ENCODE data around the gene AWAT2.
"Not testable (repeated sequence)": the region's sequence is repeated elsewhere in the genome, so short reads cannot be mapped to it uniquely, and the experiment has no call there.

Gene AWAT2

DNA sequence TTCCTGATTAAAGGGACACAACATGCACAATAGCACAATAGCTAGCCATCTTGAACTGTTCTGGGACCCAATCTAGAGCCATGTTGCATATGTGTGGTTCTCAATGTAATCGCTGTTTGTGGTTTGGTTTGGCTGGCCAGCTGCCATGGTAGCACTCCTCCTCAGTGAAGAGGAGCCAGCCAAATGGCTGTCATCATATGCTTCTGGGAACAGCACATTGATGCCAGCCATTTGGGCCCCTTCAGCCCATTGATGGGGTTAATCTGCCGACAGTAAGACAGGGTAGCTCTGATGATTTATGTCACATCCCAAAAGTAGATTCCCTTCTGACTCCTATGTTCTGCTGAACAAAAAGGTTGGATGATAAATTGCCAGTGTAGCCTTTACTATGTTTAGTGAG is 48.5 kb downstream of the AWAT2 start:
- DNase-seq (ENCODE audit: low spot score): no peak

DNA sequence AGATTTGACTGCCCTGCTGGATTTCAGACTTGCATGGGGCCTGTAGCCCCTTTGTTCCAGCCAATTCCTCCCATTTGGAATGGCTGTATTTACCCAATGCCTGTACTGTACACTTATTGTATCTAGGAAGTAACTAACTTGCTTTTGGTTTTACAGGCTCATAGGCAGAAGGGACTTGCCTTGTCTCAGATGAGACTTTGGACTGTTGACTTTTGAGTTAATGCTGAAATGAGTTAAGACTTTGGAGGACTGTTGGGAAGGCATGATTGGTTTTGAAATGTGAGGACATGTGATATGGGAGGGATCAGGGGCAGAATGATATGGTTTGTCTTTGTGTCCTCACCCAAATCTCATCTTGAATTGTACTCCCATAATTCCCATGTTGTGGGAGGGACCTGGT is 51.4 kb downstream of the AWAT2 start:
- not testable (repeated sequence) for DNase-seq (ENCODE audit: low spot score)

DNA sequence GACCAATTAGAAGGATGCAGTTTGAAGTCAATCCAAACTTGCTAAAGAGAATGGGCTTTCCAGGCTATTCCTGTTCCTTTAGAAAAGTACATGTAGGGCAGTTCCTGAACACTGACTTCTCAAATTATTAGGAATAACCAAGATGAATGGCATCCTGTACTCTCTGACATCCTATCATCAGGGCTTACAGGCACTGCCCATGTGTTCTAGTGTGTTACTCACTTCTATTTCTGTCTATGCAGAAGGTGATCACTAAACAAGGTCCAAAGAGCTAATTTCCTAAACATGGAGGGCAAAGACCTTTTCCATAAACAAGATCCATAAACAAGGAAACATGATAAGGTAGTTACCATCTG is 53.6 kb downstream of the AWAT2 start:
- DNase-seq (ENCODE audit: low spot score): no peak

DNA sequence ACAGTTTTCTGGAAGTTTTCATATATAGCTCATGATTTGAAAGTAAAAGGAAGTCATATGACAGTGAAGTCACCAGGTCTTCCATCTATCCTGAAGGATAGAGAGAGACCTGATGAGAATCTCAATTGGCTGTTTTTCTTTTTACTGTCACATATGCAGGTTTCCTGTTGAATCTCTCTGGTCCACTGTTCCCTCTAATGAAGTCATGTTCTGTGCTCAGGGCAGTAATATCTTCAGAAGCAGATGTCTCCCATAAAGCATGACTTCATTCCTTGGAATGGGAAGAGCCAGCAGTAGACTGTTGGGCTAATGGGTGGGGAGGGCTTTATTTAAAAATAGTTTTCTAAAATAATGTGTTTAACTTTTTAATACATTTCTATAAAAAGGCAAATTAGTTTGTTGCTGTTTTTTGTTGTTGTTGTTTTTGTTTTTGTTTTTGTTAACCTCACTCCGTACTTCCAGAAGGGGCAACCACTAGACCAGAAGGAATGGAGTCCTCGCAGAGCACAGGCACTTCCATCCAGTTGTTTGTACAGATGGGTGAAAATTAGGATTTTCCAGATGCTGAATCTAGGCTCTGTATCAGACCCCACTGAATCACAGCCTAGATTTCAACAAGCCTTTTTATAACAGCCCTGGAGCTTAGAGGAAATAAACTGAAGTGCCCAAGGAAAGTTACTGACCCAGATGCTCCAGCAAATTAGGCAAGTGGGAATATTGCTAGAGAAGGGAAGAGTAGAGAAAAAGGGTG is 54.2 kb downstream of the AWAT2 start:
- no peak for DNase-seq (ENCODE audit: low spot score)

DNA sequence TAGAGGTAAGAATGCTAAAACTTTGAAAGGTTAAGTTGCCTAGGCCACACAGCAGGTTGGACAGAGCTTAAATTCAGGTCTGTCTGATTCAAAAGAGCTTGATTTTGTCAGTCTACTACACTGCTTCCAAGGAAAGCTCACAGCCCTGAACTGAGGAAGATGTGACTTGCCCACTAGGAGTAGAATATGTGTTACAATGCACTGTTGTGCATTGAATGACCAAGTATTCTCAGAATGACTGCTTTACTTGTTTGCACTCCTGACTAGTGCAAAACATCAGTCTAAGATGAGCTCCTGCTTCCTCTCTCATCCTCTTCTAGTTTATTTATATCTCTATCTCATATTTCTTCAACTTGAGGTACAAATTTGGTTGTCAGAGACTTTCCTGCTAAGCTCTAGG is 56.2 kb downstream of the AWAT2 start:
- DNase-seq (ENCODE audit: low spot score): no peak

DNA sequence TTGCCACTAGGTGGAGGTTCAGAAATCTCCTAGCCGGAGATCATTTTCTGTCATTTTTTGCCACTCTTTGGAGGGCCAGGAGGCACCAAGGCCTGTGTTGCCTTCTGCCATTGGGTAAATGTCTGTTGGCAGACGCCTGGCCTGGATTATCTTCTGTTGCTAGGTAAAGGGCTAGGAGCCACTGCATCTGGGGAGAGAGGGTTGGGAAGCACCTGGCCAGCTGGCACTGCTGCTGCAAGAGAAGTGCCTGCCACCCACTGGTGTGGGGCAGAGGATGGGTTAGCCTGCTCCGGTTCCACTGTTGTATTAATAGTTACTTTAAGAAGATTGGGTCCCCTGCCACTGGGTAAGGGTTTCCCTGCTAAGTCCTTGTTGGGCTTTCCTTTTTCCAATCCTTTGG is 58.1 kb downstream of the AWAT2 start:
- no peak for DNase-seq (ENCODE audit: low spot score)
